ENCODE measurements around the gene DENND1A.

- TF ChIP-seq CTCF (IDR thresholded peaks at IDR 0.05) (no peak), JUN (CRISPR knock-in tag; IDR thresholded peaks at IDR 0.05) (no peak), E2F1 (CRISPR knock-in tag; IDR thresholded peaks at IDR 0.05) (no peak), ATF2 (CRISPR knock-in tag; IDR thresholded peaks at IDR 0.05; ENCODE audit: borderline replicate concordance, low read depth) (no peak), ZNF423 (CRISPR knock-in tag; IDR thresholded peaks at IDR 0.05) (no peak), CREB1 (CRISPR knock-in tag; IDR thresholded peaks at IDR 0.05) (no peak), ATF6 (CRISPR knock-in tag; IDR thresholded peaks at IDR 0.05) (no peak), GABPB1 (CRISPR knock-in tag; IDR thresholded peaks at IDR 0.05) (no peak)
These were observed 242.6 kb downstream of the DENND1A start for GRCh38 chr9:123687246-123687751.
